OCI-LY1 (cell line): ENCODE data around the gene PICALM.

Experiments used
- EZH2 ChIP-seq: fragments of 200-600 bp; sonication (generic), shearing (Covaris generic); IDR thresholded peaks from 2 replicates; pipeline ENCODE4 v1.8.0; 2017; ENCODE audit warnings: borderline replicate concordance, mixed run types, mild to moderate bottlenecking, antibody characterized with exemption, low read length, moderate library complexity, mixed read lengths
- TF ChIP-seq, protein P1 (sequence below): fragments of 200-600 bp; sonication (generic), shearing (Covaris generic); IDR thresholded peaks from 2 replicates; pipeline ENCODE4 v1.5.1; 2017; ENCODE audit warnings: mild to moderate bottlenecking, antibody characterized with exemption, low read length, moderate library complexity, mixed read lengths

DNA sequence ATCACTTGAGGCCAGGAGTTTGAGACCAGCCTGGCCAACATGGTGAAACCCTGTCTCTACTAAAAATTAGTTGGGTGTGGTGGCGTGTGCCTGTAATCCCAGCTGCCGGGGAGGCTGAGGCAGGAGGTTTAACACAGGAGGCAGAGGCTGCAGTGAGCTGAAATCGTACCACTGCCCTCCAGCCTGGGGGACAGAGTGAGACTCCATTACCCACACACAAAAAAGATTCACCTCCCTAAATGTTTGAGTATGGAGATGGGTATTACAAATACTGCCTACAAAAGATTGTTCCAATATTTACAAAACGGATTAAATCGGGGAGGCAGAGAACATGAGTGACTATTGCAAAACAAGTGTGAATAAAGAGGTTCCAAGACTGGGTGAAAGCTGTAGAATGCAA is 98.3 kb downstream of the PICALM start:
- TF ChIP-seq, protein P1, sequence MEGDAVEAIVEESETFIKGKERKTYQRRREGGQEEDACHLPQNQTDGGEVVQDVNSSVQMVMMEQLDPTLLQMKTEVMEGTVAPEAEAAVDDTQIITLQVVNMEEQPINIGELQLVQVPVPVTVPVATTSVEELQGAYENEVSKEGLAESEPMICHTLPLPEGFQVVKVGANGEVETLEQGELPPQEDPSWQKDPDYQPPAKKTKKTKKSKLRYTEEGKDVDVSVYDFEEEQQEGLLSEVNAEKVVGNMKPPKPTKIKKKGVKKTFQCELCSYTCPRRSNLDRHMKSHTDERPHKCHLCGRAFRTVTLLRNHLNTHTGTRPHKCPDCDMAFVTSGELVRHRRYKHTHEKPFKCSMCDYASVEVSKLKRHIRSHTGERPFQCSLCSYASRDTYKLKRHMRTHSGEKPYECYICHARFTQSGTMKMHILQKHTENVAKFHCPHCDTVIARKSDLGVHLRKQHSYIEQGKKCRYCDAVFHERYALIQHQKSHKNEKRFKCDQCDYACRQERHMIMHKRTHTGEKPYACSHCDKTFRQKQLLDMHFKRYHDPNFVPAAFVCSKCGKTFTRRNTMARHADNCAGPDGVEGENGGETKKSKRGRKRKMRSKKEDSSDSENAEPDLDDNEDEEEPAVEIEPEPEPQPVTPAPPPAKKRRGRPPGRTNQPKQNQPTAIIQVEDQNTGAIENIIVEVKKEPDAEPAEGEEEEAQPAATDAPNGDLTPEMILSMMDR = no peak
- no peak for TF ChIP-seq EZH2
